CD1c-positive myeloid dendritic cell (primary cell): ENCODE data around the gene SAMD14.
A peak's percentile ranks its signal among the peaks of the same experiment; 100 is the strongest.

ENCODE experiments used
- DNase-seq: peaks from one replicate; pipeline ENCODE4 v3.0.0-alpha.2; 2016; ENCODE audit errors: extremely low spot score

The SAMD14 gene

GRCh38 chr17:50165466-50165865 lies 35.5 kb upstream of the SAMD14 start:
- DNase-seq: no peak

GRCh38 chr17:50165066-50165465 lies 35.1 kb upstream of the SAMD14 start:
- no peak for DNase-seq

GRCh38 chr17:50164697-50164988 lies 34.7 kb upstream of the SAMD14 start:
- no peak for DNase-seq

GRCh38 chr17:50163843-50164696 lies 34.1 kb upstream of the SAMD14 start:
- DNase-seq: peak; percentile 62

GRCh38 chr17:50162466-50163254 lies 32.7 kb upstream of the SAMD14 start:
- DNase-seq: no peak

GRCh38 chr17:50161911-50162288 lies 31.9 kb upstream of the SAMD14 start:
- no peak for DNase-seq

- peak; percentile 97 for DNase-seq
These were observed 31.3 kb upstream of the SAMD14 start for GRCh38 chr17:50161023-50161910.

GRCh38 chr17:50157891-50158290 lies 27.9 kb upstream of the SAMD14 start:
- no peak for DNase-seq

GRCh38 chr17:50155115-50155819 lies 25.3 kb upstream of the SAMD14 start:
- no peak for DNase-seq

GRCh38 chr17:50154604-50155003 lies 24.6 kb upstream of the SAMD14 start:
- no peak for DNase-seq

GRCh38 chr17:50153650-50154575 lies 24.0 kb upstream of the SAMD14 start:
- DNase-seq: peak; percentile 27

- DNase-seq: no peak
These were observed 22.8 kb upstream of the SAMD14 start for GRCh38 chr17:50152736-50153135.

GRCh38 chr17:50151937-50152547 lies 22.1 kb upstream of the SAMD14 start:
- peak; percentile 65 for DNase-seq

- DNase-seq: peak; percentile 93
These were observed 21.3 kb upstream of the SAMD14 start for GRCh38 chr17:50151041-50151936.

- no peak for DNase-seq
These were observed 20.5 kb upstream of the SAMD14 start, which contains the start of gene PPP1R9B for GRCh38 chr17:50150354-50151040. Gene PPP1R9B (minus strand): TSS chr17:50150677. CDS start chr17:50150513, 164 bp downstream.

GRCh38 chr17:50149417-50150353 lies 19.7 kb upstream of the SAMD14 start:
- DNase-seq: peak; percentile 59

- no peak for DNase-seq
These were observed 19.1 kb upstream of the SAMD14 start for GRCh38 chr17:50149091-50149416.
